K562 (cell line): Measurements from ENCODE around the gene PLXNA3. TPM values are rescaled to one million over a fixed set of nuclear protein-coding genes. Genes with fewer than 3 reads are reported as not detected.
A peak's percentile ranks its signal among the peaks of the same experiment; 100 is the strongest.

ENCODE experiments used
- ATAC-seq: fragments of 200-7000 bp; cut with Tn5 transposase; 3 replicates; pipeline ENCODE4 v1.9.1; 2020; ENCODE audit warnings: moderate library complexity
- BruUV-seq: library from RNA; stranded (reverse); fragments of 400-500 nt; replicated peaks from 2 replicates; lab custom pipeline; 2021; lab: Mats Ljungman, UMichigan
- CTCF ChIA-PET: fragments of 300-600 bp; formaldehyde crosslinking; extraction: SDS; loops from one replicate; lab custom pipeline; 2021; ENCODE audit warnings: low intra/inter-chr PET ratio; lab: Yijun Ruan, JAX
- POLR2A ChIA-PET: fragments of 300-600, 350-650 bp; sonication (Branson Sonifier 250); formaldehyde crosslinking; extraction: SDS; loops from one replicate; lab custom pipeline; 2021; ENCODE audit warnings: antibody characterized with exemption, inconsistent platforms; lab: Yijun Ruan, JAX
- DNase-seq, 4 experiments: peaks; one replicate each; pipeline versions ENCODE4 v3.0.0 to v3.0.0-alpha.2; 2011 to 2018; ENCODE audit warnings: low spot score in 3 of 4, mixed read lengths in 3 of 4; ENCODE audit errors: extremely low read depth in 1 of 4
- FAIRE-seq: peaks from 2 replicates; lab custom pipeline; 2011; peaks lifted over from hg19 to GRCh38; lab: Jason Lieb, UNC
- H2AFZ ChIP-seq: 2 replicates; pipeline ENCODE4 v1.6.0; 2011; ENCODE audit warnings: low read depth, low read length, control low read depth, inconsistent platforms
- H3K27ac ChIP-seq: fragments of 200-600 bp; 3 replicates; pipeline ENCODE4 v1.8.0; 2011; ENCODE audit warnings: low read depth, mild to moderate bottlenecking, control low read depth, inconsistent platforms, low read length, moderate library complexity, mixed read lengths; ENCODE audit errors: extremely low read depth
- H3K27me3 ChIP-seq, 2 experiments: fragments of 300-600 bp in 1 of 2; 2 replicates in 1 of 2; 3 replicates in 1 of 2; pipeline versions ENCODE4 v1.6.0 to v1.8.0; 2011; ENCODE audit warnings: inconsistent platforms in 2 of 2, low read length in 2 of 2, mild to moderate bottlenecking in 1 of 2, mixed read lengths in 1 of 2, moderate library complexity in 1 of 2; ENCODE audit not compliant: control insufficient read depth in 2 of 2, insufficient read depth in 2 of 2
- H3K36me3 ChIP-seq: fragments of 300-600 bp; 3 replicates; pipeline ENCODE4 v1.8.0; 2011; ENCODE audit warnings: mild to moderate bottlenecking, low read length, inconsistent platforms; ENCODE audit not compliant: control insufficient read depth, insufficient read depth
- H3K4me1 ChIP-seq, 2 experiments: fragments of 200-600 bp in 1 of 2; replicated peaks in 1 of 2; 2 replicates in 1 of 2; 3 replicates in 1 of 2; pipeline versions ENCODE4 v1.5.1 to v1.8.0; 2011; ENCODE audit warnings: inconsistent platforms in 2 of 2, low read length in 2 of 2, mild to moderate bottlenecking in 1 of 2, mixed read lengths in 1 of 2, moderate library complexity in 1 of 2; ENCODE audit not compliant: control insufficient read depth in 2 of 2, insufficient read depth in 2 of 2
- H3K4me2 ChIP-seq: 2 replicates; pipeline ENCODE4 v1.6.1; 2011; ENCODE audit warnings: low read length, control low read depth, inconsistent platforms, mixed read lengths; ENCODE audit not compliant: insufficient read depth
- H3K4me3 ChIP-seq: fragments of 200-600 bp; sonication (generic), shearing (Covaris generic); 2 replicates; pipeline ENCODE4 v1.5.1; 2016; ENCODE audit warnings: control low read depth, inconsistent platforms
- H3K79me2 ChIP-seq: fragments of 200-600 bp; 3 replicates; pipeline ENCODE4 v1.8.0; 2011; ENCODE audit warnings: low read length, inconsistent platforms; ENCODE audit not compliant: control insufficient read depth, insufficient read depth
- H3K9ac ChIP-seq, 2 experiments: 2 replicates each; pipeline versions ENCODE4 v1.6.0 to v1.6.1; 2011; ENCODE audit warnings: low read depth in 2 of 2, low read length in 2 of 2, control low read depth in 1 of 2, inconsistent platforms in 1 of 2, mild to moderate bottlenecking in 1 of 2, mixed read lengths in 1 of 2; ENCODE audit not compliant: insufficient read depth in 1 of 2
- H3K9me1 ChIP-seq: one replicate; pipeline ENCODE4 v1.6.0; 2011; ENCODE audit warnings: inconsistent platforms, mild to moderate bottlenecking, low read length, moderate library complexity; ENCODE audit not compliant: control insufficient read depth, insufficient read depth
- H3K9me3 ChIP-seq: replicated peaks from 2 replicates; pipeline ENCODE4 v1.5.1; 2011; ENCODE audit warnings: low read depth, low read length, inconsistent platforms; ENCODE audit not compliant: control insufficient read depth, insufficient read depth
- H4K20me1 ChIP-seq: replicated peaks from 2 replicates; pipeline ENCODE4 v1.6.1; 2011; ENCODE audit warnings: low read length, inconsistent platforms, mixed read lengths; ENCODE audit not compliant: control insufficient read depth, insufficient read depth
- E2F8 ChIP-seq: fragments of 450-650 bp; IDR thresholded peaks from 2 replicates; pipeline ENCODE4 v1.7.1; 2018; ENCODE audit warnings: mild to moderate bottlenecking, low read depth; ENCODE audit not compliant: partially characterized antibody
- ESRRA ChIP-seq: fragments of 450-650 bp; IDR thresholded peaks from 2 replicates; pipeline ENCODE4 v1.6.1; 2014; ENCODE audit warnings: low read depth, mild to moderate bottlenecking, moderate library complexity, borderline replicate concordance
- MTA1 ChIP-seq: fragments of 450-650 bp; IDR thresholded peaks from 2 replicates; pipeline ENCODE4 v1.6.1; 2017; ENCODE audit warnings: borderline replicate concordance
- SUPT5H ChIP-seq: fragments of 450-650 bp; IDR thresholded peaks from 2 replicates; pipeline ENCODE4 v1.6.1; 2016
- ZNF644 ChIP-seq: fragments of 200-800 bp; sonication (Bioruptor generic); IDR thresholded peaks from 2 replicates; pipeline ENCODE4 v1.6.1; 2016; ENCODE audit warnings: low read depth, missing genetic modification characterization, missing compliant biosample characterization
- WGBS: fragments of 100-300 bp; shearing (Covaris generic); methylation state at CpG from one replicate; pipeline ENCODE4 v1.1.6; 2016; ENCODE audit warnings: low coverage, mixed read lengths; ENCODE audit not compliant: insufficient coverage; ENCODE audit errors: missing lambda C conversion rate; 5-methylcytosine and 5-hydroxymethylcytosine counted together
- in situ Hi-C: fragments of 300-500 bp; cut with MboI; formaldehyde crosslinking; loops from 4 replicates; pipeline ENCODE4 v1.15.0; 2018; ENCODE audit warnings: inconsistent platforms, mixed read lengths
- intact Hi-C: fragments of 100-400 bp; cut with micrococcal nuclease; formaldehyde crosslinking; loops from 2 replicates; pipeline ENCODE4 v1.14.2; 2022
- polyA plus RNA-seq, 8 experiments: library from polyadenylated mRNA; depleted of rRNA in 4 of 8; stranded (reverse) in 5 of 8; unstranded in 3 of 8; fragments of >200 nt; fragmentation: Nextera tagmentation in 2 of 8; fragmentation: Illumina TruSeq in 1 of 8; extraction: Ambion mirVana in 2 of 8; extraction: Trizol in 1 of 8; gene quantifications; 2 replicates each; pipeline versions ENCODE4 v1.2.1 to v1.2.3, GENCODE V29; 2011 to 2014; ENCODE audit warnings: inconsistent platforms in 1 of 8, missing spikeins in 1 of 8
- total RNA-seq, 7 experiments: library from RNA; depleted of rRNA in 6 of 7; stranded (reverse); fragments of >200 nt in 6 of 7; fragmentation: Illumina TruSeq in 2 of 7; extraction: Trizol in 2 of 7; gene quantifications; 2 replicates each; pipeline versions ENCODE4 v1.2.1 to v1.2.3, GENCODE V29; 2011 to 2021; ENCODE audit warnings: low replicate concordance in 1 of 7

Gene PLXNA3
- total and polyA plus RNA-seq, 9 of the 15 experiments (the other 6 are each of a cell fraction or from before 2014, with no cell fraction given) = 0.32 to 47.8 (median 7.5) TPM

DNA sequence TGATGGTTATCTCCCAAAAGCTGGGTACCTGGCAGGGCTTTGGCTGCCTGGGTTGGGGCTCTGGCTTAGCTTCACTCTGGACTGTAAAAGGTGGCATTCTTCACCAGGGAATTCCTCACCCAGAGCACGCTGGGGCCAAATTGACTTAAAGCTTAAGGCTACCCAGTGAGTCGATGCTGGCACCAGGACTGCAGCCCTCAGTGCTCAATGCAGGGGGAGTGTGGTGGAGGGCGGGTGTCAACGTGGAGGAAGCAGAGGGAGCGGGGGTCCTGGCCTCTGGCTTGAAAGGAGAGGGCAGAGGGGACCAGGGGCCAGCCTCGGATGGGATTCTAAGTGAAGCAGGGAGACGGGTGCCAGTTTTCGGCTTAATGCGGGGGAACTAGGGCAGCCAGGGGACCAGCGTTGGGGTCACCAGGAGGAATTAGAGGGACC lies 14.6 kb upstream of the PLXNA3 start:
- no peak for FAIRE-seq

More for the DNA sequence above, 14.6 kb upstream of the PLXNA3 start:
- peak overlapping the region; percentile 76 for H3K4me3 ChIP-seq
- peak overlapping the region; percentile 56; the same call in 2 of the 3 replicates for H3K27ac ChIP-seq
- CTCF ChIA-PET = no interaction called here
- BruUV-seq = no TSS peak
- TF ChIP-seq SUPT5H (peak; percentile 44; the same call in 1 of the 2 replicates), MTA1 (no peak), ESRRA (no peak), E2F8 (peak; percentile 36), ZNF644 (no peak)
- 0 out of 2 replicates have a peak, but pooled peaks cover 4% of the 10 kb centered on the region for H4K20me1 ChIP-seq
- intact Hi-C loops = no loop called here
- H3K27me3 ChIP-seq = no peaks in the 10 kb centered on the region
- peak overlapping the region; percentile 50 to 81; a peak in 3 of 4 replicates for H3K9ac ChIP-seq
- H3K4me2 ChIP-seq = peak overlapping the region; percentile 68
- H3K79me2 ChIP-seq = peaks cover 25% of the 10 kb centered on the region
- DNase-seq = no peak
- in situ Hi-C loops = no loop called here
- POLR2A ChIA-PET = interaction anchor here (0.7 to 1.1 kb wide), 2 partner anchors 82 to 84 kb away, joined by 3 read pairs; no protein-coding TSS in a partner anchor
- H3K4me1 ChIP-seq = peaks cover 9 to 40% of the 10 kb centered on the region in 2 experiments; a peak in 4 of 5 replicates
- H2AFZ ChIP-seq = no peak overlapping the region
- 33% methylated on average over 10 of the region's 10 CpGs for WGBS
- ATAC-seq = peak; percentile 11
- no peaks in the 10 kb centered on the region for H3K9me3 ChIP-seq
- H3K9me1 ChIP-seq = peaks cover 3% of the 10 kb centered on the region
- peaks cover 66% of the 10 kb centered on the region; the same call in 2 of the 3 replicates for H3K36me3 ChIP-seq
